ENCODE measurements around the gene AMELX.

- TF ChIP-seq CTCF (IDR thresholded peaks at IDR 0.05) (no peak), POLR2A (IDR thresholded peaks at IDR 0.05) (no peak)
Observed at GRCh38 chrX:11272290-11272689, 20.9 kb upstream of the AMELX start.
